SH-SY5Y (cell line): ENCODE data around the gene GID4.

Experiments
- GATA2 ChIP-seq: IDR thresholded peaks from 2 replicates; pipeline ENCODE4 v1.6.1; 2011; ENCODE audit warnings: mild to moderate bottlenecking, low read depth, low read length
- GATA3 ChIP-seq: IDR thresholded peaks from 2 replicates; pipeline ENCODE4 v1.6.1; 2011; ENCODE audit warnings: low read depth, mild to moderate bottlenecking, low read length, moderate library complexity

DNA sequence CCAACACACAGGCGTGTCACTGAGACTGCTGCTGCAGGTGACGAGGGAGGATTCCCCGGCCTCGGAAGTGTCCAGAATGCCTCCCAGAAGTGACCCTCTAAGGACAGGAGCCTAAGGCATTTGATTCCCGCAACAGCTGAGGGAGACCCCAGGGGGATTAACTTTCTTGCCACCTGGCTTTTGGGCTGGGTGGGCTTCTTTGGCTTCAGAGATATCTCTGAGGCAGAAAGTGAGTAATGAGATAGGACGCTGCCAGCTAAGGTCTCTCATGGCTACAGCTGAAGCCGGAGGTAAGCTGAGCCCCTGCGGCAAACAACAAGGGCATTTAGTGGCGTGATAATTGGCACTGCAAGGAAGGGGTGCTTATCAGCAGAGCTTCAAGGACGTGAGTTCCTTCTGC lies 49.6 kb upstream of the GID4 start:
- no peak for TF ChIP-seq GATA2
- no peak for TF ChIP-seq GATA3
